HCT116 (cell line): ENCODE measurements around the gene FERMT3.

ENCODE experiments used
- EZH2phosphoT487 ChIP-seq: fragments of 200-600 bp; IDR thresholded peaks from 2 replicates; pipeline ENCODE4 v1.6.1; 2018; ENCODE audit warnings: antibody characterized with exemption, borderline replicate concordance
- SIN3A ChIP-seq: IDR thresholded peaks from 2 replicates; pipeline ENCODE4 v1.6.1; 2012; ENCODE audit warnings: low read depth
- TF ChIP-seq, protein P1 (sequence below), 3 experiments: fragments of 200-600 bp in 1 of 3; sonication (generic) in 1 of 3; IDR thresholded peaks in 2 of 3; conservative IDR thresholded peaks in 1 of 3; 2 replicates each; pipeline ENCODE4 v1.5.1; 2012 to 2017; ENCODE audit warnings: low read depth in 2 of 3, low read length in 2 of 3, antibody characterized with exemption in 1 of 3, borderline replicate concordance in 1 of 3, control low read depth in 1 of 3, mild to moderate bottlenecking in 1 of 3, mixed read lengths in 1 of 3, mixed run types in 1 of 3, moderate library complexity in 1 of 3; ENCODE audit not compliant: insufficient read depth in 1 of 3
- TF ChIP-seq, protein P2 (sequence below): IDR thresholded peaks from 2 replicates; pipeline ENCODE4 v1.6.1; 2011; ENCODE audit warnings: mild to moderate bottlenecking, low read length, moderate library complexity; ENCODE audit not compliant: insufficient replicate concordance; ENCODE audit errors: extremely low read depth

DNA sequence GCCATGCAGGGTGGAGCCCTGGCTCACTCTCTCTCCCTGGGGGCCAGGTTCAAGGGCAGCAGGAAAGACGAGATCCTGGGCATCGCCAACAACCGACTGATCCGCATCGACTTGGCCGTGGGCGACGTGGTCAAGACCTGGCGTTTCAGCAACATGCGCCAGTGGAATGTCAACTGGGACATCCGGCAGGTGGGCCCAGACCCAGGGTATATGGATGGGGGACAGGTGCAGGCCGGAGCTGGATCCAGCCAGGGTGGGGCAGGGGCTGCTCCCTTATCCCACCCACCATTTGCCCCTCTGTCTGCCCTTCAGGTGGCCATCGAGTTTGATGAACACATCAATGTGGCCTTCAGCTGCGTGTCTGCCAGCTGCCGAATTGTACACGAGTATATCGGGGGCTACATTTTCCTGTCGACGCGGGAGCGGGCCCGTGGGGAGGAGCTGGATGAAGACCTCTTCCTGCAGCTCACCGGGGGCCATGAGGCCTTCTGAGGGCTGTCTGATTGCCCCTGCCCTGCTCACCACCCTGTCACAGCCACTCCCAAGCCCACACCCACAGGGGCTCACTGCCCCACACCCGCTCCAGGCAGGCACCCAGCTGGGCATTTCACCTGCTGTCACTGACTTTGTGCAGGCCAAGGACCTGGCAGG, 16.6 kb downstream of the FERMT3 start:
- TF ChIP-seq, protein P1, sequence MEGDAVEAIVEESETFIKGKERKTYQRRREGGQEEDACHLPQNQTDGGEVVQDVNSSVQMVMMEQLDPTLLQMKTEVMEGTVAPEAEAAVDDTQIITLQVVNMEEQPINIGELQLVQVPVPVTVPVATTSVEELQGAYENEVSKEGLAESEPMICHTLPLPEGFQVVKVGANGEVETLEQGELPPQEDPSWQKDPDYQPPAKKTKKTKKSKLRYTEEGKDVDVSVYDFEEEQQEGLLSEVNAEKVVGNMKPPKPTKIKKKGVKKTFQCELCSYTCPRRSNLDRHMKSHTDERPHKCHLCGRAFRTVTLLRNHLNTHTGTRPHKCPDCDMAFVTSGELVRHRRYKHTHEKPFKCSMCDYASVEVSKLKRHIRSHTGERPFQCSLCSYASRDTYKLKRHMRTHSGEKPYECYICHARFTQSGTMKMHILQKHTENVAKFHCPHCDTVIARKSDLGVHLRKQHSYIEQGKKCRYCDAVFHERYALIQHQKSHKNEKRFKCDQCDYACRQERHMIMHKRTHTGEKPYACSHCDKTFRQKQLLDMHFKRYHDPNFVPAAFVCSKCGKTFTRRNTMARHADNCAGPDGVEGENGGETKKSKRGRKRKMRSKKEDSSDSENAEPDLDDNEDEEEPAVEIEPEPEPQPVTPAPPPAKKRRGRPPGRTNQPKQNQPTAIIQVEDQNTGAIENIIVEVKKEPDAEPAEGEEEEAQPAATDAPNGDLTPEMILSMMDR (IDR thresholded peaks at IDR 0.05 in 2 of 3, conservative IDR thresholded peaks at IDR 0.05 in 1 of 3; ENCODE audit: borderline replicate concordance in 1 of 3, insufficient read depth in 1 of 3, low read depth in 2 of 3, low read length in 2 of 3): no peak
- no peak for TF ChIP-seq EZH2phosphoT487
- TF ChIP-seq, protein P2, sequence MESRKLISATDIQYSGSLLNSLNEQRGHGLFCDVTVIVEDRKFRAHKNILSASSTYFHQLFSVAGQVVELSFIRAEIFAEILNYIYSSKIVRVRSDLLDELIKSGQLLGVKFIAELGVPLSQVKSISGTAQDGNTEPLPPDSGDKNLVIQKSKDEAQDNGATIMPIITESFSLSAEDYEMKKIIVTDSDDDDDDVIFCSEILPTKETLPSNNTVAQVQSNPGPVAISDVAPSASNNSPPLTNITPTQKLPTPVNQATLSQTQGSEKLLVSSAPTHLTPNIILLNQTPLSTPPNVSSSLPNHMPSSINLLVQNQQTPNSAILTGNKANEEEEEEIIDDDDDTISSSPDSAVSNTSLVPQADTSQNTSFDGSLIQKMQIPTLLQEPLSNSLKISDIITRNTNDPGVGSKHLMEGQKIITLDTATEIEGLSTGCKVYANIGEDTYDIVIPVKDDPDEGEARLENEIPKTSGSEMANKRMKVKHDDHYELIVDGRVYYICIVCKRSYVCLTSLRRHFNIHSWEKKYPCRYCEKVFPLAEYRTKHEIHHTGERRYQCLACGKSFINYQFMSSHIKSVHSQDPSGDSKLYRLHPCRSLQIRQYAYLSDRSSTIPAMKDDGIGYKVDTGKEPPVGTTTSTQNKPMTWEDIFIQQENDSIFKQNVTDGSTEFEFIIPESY: no peak
- no peak for TF ChIP-seq SIN3A
